Bone marrow (tissue), 2 donors: ENCODE measurements around the gene TNFSF13.

Experiments used
- DNase-seq, 2 donors: peaks; one replicate each; lab custom pipeline; 2025; lab: John Stamatoyannopoulos, UW

TNFSF13 gene

DNA sequence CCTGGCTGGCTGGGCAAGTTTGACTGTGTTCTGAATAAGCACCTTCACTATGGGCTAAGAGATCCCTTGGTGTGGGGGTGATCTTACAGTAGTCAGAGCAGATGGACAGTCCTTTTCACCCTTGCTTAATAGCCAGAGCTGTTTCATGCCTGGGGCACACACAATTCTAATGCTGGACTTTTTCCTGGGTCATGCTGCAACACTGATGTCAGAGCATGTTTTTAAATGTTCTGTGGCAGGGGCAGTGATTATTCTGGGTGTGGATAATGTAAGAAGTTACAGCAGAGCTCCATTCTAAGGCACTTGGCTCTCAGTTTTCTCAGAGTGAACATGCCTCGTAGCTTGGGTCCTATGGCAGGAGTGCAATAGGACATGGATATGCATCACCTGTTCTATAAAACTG, 16.9 kb downstream of the TNFSF13 start:
- no peak for DNase-seq

- no peak for DNase-seq
Observed at GRCh38 chr17:7575959-7576358, 17.4 kb downstream of the TNFSF13 start.

DNA sequence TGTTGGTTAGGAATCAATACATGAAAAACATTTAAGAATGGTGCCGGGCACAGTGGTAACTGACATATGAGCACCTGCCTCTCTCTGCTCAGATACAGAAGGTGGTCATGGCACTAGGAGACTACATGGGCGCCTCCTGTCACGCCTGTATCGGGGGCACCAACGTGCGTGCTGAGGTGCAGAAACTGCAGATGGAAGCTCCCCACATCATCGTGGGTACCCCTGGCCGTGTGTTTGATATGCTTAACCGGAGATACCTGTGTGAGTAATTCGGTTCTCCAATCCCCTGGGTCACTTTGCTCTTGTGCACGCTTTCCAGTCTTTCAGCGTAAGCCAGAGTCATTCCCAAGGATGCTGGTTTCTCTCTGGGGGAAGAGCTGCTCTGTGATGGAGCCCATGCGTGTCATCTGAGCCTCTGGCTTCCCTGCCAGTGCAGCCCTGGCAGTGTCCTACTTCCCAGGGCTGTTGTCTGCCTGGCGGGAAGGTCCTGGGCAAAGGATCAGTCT, 17.9 kb downstream of the TNFSF13 start:
- DNase-seq = no peak

DNA sequence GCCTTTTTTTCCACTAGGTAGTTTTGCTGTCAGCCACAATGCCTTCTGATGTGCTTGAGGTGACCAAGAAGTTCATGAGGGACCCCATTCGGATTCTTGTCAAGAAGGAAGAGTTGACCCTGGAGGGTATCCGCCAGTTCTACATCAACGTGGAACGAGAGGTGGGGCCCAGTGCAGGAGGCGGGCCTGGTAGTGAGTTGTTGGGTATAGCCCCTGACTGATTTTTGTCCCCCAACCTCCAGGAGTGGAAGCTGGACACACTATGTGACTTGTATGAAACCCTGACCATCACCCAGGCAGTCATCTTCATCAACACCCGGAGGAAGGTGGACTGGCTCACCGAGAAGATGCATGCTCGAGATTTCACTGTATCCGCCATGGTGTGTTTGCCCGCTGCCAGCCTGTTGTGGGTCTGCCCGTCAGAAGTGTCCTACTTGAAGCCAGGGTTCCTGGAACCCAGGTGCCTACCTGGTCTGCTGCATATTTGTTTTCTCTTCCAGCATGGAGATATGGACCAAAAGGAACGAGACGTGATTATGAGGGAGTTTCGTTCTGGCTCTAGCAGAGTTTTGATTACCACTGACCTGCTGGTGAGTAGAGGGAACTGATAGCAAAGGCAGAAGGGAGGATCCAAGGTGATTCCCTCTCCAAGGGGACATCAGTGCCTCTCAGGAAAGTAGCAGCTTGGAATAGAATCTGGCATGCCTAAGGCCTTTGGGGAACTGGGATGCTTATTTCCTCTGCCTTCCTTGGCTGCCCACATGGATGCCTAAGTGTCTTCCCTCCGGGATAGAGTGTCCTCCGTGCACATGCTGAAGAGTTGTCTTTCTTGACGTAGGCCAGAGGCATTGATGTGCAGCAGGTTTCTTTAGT, 19.0 kb downstream of the TNFSF13 start:
- DNase-seq = no peak

DNA sequence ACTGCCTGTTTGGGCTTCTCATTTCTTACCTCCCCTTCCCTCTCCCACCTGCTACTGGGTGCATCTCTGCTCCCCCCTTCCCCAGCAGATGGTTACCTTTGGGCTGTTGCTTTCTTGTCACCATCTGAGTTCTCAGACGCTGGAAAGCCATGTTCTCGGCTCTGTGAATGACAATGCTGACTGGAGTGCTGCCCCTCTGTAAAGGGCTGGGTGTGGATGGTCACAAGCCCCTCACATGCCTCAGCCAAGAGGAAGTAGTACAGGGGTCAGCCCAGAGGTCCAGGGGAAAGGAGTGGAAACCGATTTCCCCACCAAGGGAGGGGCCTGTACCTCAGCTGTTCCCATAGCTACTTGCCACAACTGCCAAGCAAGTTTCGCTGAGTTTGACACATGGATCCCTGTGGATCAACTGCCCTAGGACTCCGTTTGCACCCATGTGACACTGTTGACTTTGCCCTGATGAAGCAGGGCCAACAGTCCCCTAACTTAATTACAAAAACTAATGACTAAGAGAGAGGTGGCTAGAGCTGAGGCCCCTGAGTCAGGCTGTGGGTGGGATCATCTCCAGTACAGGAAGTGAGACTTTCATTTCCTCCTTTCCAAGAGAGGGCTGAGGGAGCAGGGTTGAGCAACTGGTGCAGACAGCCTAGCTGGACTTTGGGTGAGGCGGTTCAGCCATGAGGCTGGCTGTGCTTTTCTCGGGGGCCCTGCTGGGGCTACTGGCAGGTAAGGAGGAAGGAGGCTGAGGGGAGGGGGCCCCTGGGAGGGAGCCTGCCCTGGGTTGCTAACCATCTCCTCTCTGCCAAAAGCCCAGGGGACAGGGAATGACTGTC, 20.7 kb downstream of the TNFSF13 start, which contains the start of gene CD68:
Gene CD68, plus strand, starts transcription at position 638 of the 833 bp plus-strand sequence. Its CDS starts 40 bp downstream, at position 678.
- peak; percentile 57 to 89 for DNase-seq

- peak in 1 of 2 donors; percentile 57 for DNase-seq
Observed at GRCh38 chr17:7579834-7580603, 21.5 kb downstream of the TNFSF13 start.

DNA sequence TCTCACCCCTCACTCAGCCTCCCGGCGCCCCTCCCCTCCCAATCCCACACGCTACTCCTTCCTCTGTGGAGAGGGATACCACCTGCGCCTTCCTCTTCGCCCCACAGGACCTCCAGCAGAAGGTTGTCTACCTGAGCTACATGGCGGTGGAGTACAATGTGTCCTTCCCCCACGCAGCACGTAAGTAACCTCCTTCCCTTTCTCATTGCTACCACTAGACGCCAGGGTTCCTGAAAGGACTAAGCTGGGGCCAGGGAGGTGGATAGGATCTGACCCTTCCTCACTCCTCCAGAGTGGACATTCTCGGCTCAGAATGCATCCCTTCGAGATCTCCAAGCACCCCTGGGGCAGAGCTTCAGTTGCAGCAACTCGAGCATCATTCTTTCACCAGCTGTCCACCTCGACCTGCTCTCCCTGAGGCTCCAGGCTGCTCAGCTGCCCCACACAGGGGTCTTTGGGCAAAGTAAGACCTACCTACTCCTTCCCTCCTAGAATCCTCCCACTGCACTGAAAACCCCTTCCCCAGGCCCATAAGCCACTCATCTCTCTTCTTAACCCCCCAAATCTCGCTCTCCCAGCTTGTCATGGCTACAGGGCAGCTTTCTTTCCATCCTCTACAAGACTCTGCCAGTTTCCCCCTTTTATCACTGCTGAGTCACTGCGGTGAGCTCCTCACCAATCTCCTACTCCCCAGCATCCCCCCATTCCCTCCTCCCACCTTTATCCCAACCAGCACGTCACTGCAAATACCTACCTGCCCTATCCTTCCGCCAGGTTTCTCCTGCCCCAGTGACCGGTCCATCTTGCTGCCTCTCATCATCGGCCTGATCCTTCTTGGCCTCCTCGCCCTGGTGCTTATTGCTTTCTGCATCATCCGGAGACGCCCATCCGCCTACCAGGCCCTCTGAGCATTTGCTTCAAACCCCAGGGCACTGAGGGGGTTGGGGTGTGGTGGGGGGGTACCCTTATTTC, 22.3 kb downstream of the TNFSF13 start:
- DNase-seq = peak in 1 of 2 donors; percentile 8

DNA sequence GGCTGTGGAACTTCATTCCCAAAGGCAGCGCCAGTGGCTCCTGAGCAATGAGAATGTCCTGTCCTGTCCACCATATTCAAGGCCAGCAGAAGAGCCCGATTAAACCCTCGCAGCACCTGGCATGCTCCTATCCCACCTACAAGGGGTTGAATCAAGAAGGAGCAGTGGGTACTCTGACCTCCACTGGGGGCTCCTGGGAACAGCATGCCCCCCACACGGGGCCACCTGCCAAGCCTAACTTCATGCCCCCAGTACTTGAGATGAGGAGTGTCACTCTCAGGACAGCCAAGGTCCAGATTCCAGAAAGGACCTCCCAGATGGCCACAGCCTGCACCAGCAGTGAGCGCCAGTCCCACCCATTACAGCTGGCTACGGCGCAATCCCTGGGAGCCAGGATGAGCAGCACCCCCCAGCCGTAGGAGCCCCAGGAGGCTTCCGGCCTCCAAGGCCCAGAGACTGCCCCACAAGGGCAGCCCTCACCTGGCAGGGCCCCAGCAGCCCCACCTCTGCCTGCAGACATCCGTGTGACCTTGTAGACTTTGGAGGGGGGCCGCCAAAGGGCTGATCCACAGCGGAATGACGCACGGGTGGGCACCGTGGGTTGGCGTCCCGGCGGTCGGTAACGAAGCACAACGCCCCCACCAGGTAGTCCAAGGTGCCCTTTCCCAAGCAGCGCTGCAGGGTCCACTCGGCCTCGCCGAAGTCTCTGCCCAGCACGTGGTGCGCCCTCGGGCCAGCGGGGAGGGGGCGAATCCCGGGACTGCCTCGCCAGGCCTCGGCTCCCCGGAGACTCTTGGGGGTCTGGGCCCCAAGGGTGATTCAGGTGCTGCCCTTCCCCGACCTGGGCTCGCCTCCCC, 24.1 kb downstream of the TNFSF13 start:
- DNase-seq = no peak

DNA sequence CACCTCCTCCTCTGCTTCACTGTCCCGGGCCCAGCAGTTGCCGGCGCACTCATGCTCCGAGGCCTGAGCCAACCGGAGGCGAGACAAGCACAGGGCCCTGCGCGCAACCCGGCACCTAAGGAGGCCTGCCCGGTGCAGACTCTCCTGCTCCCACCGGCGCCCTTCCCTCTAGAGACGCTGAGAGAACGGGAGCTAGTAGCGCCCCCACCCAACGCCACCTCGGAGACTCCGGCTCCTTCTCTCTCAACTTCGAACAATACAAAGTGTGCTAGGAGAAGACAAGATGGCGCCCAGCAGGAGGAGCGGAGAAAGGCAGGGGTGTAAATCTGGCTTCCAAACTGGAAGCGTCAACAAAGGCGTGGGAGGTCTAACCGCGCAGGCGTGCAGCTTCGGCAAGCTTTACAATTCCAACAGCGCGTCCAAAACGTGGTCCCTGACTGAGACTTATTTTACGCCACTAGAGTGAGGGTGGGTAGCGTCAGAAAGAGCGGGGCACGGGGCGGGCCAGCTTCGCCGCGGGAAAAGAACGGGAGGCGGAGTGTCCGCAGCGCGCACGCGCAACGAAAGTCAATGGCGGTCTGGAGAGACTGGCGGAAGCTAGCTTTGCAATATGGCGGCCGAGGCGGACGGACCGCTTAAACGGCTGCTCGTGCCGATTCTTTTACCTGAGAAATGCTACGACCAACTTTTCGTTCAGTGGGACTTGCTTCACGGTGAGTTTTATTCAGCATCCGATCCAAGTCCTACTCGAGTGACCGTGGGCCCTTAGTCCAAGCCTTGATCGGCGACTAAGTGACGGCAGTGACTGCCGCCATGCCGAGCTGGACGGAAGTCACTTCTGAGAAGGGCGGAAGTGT, 24.9 kb downstream of the TNFSF13 start, which contains the start of gene MPDU1:
Gene MPDU1, plus strand, starts transcription at position 600 of the 857 bp plus-strand sequence. Its CDS starts 11 bp downstream, at position 611.
- peak; percentile 94 to 97 for DNase-seq

GRCh38 chr17:7586673-7587419, 28.3 kb downstream of the TNFSF13 start:
- no peak for DNase-seq

- peak in 1 of 2 donors; percentile 32 for DNase-seq
Observed at GRCh38 chr17:7587420-7588151, 29.0 kb downstream of the TNFSF13 start.

DNA sequence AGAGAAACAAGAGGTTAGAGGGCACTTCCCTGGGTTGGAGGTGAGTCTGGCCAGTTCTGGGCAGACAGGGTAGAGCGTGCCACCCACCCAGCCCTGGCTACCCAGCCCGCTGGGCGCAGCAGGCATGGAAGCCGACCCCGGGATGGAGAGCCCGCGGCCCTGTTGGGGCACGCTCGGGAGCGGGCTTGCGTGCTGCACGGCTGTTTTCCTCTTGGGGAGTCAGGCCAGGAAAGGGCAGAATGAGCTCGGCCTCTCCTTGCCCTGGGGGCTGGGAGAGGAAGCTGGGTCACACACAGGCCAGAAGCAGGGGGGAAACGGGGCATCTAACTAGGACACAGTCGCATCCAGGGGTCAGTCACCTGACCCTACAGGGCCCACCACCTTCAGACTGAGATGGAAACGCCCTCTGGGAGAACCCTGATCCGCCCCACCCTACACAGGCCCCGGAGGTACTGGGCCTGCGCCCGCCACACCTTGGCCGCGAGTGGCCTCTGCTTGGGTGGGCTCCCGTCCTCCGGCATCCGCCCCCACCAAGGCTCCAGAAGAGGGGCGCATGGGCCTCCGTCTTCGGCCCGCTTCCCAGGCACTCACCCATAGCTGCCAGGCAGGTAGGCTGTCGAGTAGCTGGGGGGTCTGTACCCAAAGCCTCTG, 30.1 kb downstream of the TNFSF13 start:
- no peak for DNase-seq

DNA sequence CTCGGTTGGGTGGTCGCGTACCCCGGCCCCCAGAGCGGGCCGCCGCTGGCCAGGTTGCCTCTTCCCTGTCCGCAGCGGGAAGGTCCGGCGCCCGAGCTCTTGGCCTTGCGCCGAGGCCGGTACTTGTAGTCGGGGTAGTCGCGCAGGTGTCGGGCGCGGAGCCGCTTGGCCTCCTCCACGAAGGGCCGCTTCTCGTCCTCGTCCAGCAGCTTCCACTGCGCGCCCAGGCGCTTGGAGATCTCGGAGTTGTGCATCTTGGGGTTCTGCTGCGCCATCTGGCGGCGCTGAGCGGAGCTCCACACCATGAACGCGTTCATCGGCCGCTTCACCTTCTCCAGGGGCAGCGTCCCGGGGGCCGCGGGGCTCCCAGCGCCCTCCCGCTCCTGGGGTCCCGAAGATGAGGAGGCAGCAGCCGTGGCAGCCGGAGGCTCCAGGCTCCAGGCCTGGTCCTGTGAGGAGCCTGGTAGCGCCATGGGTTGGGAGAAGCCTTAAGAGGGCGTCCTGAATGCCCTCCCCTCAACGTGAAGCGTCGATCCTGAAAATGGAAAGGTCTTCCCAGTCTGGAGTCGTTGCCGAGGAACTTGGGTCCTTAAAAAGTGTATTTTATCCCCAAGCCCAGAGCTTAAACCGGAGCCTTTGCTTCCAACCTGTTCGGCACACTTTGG, 30.8 kb downstream of the TNFSF13 start:
- peak; percentile 41 to 56 for DNase-seq

DNA sequence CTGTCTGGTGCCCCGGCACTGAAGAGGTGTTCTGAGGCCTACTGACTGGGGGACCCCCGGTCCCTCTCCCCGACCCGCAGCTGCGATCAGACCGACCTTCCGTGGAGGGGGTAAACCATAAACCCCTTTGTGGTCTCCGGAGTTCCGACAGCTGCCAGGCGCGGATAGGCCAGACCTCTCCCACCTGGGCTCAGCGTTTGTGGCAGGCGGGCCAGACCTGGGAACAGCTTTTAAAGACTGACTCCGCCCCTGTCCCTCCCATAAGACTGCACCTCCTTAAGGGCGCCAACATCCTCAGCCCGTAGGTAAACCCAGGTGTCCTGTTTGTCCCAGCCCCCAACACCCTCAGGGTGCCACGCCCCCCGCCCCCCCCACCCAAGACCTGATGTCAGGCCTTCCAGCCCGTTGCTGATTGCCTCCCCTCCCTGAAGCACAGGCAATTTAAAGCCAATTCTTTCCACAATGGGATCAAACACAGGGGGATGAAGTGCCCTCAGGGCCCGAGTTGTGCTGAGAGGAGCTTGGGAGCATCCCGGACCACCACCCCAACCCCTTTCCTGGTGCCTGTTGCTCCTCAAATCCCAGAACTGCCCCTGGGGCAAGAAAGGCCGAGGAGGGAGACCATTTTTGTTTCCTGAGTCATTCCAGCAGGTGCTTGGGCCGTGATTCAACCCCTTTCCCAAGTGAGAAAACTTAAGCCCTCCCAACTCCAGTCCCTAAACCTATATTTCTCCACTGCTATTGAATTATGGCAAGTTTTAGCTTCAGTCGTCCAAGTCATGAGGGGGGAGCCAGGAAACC, 31.5 kb downstream of the TNFSF13 start, which contains the start of gene SOX15:
Gene SOX15, minus strand, starts transcription at position 204 of the 801 bp plus-strand sequence. CDS start 418 bp downstream, outside the sequence.
- no peak for DNase-seq

DNA sequence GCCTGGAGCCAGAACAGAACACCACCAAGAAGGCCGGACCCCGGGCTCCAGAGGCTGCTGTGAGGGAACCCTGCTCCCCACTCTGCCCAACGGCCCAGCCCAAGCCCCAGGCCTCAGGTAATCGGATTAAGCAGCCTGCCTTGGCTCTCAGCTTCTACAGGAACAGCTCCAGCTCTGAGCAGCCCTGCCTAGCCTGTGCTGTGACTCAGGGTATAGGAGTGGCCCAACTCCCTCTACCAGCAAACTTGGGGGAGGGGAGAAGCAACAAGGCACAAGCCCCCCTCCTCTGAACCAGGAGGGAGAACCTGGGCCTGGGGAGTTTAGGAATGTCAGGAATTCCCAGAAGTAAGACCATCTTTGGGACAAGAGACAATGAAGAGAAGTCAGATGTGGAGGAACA, 32.2 kb downstream of the TNFSF13 start:
- DNase-seq = no peak
